Stimulated activated CD4-positive, alpha-beta T cell treated with anti-CD3 and anti-CD28 coated beads, Interleukin-2, amount 100 ng/mL, for 24 hours (primary cell): ENCODE measurements around the gene TM7SF2.
"Not testable (repeated sequence)": the region's sequence is repeated elsewhere in the genome, so short reads cannot be mapped to it uniquely, and the experiment has no call there.

Source experiments
- DNase-seq, 2 donors: peaks; one replicate each; pipeline ENCODE4 v3.0.0-alpha.2; 2020

The TM7SF2 gene

DNA sequence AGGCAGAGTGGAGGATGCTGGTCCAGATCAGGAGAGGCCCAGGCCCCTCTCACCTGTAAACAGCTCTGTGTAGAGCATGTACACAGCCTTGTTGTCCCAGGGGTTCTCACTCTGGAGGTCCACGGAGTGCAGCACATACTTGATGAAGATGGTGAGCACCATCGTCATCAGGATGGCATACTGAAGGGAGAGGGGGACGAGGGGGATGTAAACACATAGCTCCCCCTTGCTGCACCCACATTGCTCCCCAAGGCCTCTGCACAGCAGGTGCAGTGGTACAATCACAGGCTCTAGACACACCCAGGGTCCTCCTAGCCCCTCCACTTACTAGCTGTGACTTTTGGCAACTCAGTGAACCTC, 19.7 kb downstream of the TM7SF2 start:
- DNase-seq: no peak

DNA sequence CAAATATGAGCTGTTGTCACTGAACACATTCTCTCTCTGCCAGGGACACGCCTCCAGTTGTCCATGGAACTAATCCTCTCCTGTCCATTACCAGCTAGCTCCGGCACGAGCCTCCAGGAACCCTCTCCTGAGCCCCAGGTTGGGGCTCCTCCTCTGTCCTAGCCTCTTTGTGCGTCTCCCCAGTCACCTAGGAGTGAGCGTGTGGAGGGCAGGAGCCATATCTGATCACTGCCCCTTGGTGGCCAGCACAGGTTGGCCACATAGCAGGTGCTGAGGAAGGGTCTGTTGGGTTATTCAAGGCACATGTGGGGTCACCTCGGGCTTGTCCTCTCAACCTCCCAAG, 20.2 kb downstream of the TM7SF2 start:
- no peak for DNase-seq

GRCh38 chr11:65132238-65132987, 20.7 kb downstream of the TM7SF2 start:
- DNase-seq: no peak

- peak; percentile 68 to 79 for DNase-seq
Measured at GRCh38 chr11:65132988-65133700, 21.5 kb downstream of the TM7SF2 start.

DNA sequence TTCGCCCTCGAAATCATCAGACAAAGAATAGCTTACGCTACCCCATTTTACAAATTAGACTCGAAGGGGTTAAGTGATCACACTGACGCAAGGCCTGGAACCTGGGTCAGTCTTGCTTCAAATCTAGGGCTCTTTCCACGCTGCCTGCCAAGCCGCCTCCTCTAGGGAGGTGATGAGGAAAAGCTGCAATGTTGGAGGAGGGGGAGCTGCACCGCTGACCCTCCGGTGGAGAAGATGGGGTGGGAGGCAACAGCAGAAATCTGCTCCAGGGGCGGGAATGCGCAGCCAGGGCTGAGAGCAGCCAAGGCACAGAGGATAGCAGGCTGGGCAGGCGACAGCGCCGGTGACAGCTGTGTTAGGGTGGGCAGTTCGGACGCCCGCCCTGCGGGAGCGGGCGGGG, 22.1 kb downstream of the TM7SF2 start:
- DNase-seq: peak in 1 of 2 donors; percentile 28

- peak; percentile 92 to 94 for DNase-seq
Measured at GRCh38 chr11:65134240-65134951, 22.7 kb downstream of the TM7SF2 start, which contains the start of gene SYVN1. Gene SYVN1 (minus strand): TSS chr11:65134519. CDS start chr11:65133601, 918 bp downstream.

GRCh38 chr11:65134952-65135632, 23.4 kb downstream of the TM7SF2 start:
- peak; percentile 77 to 83 for DNase-seq

DNA sequence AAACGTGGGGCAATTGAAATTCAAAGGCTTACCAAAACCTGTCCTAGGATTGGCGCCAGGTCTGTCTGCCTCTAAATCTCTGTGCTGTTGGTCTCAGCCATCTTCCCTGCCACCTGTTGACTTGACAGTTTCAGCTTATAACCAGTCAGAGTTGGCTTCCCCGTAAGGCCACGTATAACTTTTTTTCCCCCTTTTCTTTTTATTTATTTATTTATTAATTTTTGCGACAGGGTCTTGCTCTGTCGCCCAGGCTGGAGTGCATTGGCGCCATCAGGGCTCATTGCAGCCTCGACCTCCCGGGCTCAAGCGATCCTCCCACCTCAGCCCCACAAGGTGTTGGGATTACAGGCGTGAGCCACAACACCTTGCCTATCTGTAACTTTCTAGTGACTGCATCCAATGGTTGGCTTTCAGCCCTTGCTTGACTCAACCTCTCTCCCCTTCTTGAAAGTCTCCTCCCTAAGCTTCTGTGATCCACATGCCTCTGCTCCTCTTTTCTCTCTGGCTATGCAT, 24.0 kb downstream of the TM7SF2 start:
- no peak for DNase-seq

DNA sequence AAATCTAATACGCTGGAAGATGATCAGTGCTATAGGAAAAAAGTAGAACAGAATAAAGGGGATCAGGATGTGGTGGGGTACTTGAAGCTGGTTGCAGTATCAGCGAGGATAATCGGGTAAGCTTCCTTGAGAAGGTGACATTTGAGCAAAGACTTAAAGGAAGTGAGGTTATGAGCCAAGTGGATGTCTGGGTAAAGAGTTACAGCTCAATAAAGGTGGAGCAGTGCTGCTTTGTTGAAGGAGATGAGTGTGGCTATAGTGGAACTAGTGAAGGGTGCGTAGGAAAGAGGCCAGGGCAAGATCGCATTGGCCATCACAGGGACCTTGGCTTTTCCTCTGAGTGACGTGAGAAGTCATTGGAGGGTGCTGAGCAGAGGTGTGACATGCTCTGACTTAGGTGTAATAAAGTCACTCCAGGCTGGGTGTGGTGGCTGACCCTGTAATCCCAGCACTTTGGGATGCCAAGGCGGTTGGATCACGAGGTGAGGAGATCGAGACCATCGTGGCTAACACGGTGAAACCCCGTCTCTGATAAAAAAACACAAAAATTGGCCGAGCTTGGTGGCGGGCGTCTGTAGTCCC, 24.9 kb downstream of the TM7SF2 start:
- no peak for DNase-seq

DNA sequence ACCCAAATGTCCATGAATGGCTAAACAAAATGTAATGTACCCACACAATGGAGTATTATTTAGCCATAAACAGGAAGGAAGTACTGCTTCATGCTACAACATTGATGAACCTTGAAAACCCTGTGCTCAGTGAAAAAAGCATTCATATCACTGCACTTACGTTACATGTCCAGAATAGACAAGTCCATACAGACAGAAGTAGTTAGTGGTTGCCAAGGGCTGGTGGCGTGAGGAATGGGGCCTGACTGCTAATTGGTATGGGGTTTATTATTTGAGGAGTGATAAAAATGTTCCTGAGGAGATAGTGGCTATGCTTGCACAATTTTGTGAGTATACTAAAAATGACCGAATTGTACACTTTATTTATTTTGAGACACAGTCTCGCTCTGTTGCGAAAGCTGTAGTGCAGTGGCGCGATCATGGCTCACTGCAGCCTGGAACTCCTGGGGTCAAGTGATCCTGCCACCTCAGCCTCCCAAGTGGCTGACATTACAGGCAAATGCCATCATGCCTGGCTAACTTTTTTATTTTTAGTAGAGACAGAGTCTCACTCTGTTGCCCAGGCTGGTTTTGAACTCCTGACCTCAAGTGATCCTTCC, 30.3 kb downstream of the TM7SF2 start:
- no peak for DNase-seq

- no peak for DNase-seq
Measured at GRCh38 chr11:65147352-65148075, 35.8 kb downstream of the TM7SF2 start.

GRCh38 chr11:65148657-65149056, 37.0 kb downstream of the TM7SF2 start:
- DNase-seq: no peak

DNA sequence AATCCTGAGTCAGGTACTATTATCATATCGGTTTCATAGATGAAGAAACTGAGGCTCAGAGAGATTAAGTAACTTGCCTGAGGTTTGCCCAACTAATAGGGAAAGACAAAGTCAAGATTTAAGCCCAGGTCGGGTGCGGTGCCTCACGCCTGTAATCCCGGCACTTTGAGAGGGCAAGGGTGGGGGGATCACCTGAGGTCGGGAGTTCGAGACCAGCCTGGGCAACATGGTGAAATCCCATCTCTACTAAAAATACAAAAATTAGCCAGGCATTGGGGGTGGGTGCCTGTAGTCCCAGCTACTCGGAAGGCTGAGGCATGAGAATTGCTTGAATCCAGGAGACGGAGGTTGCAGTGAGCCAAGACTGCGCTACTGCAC, 38.4 kb downstream of the TM7SF2 start:
- DNase-seq: not testable (repeated sequence)

DNA sequence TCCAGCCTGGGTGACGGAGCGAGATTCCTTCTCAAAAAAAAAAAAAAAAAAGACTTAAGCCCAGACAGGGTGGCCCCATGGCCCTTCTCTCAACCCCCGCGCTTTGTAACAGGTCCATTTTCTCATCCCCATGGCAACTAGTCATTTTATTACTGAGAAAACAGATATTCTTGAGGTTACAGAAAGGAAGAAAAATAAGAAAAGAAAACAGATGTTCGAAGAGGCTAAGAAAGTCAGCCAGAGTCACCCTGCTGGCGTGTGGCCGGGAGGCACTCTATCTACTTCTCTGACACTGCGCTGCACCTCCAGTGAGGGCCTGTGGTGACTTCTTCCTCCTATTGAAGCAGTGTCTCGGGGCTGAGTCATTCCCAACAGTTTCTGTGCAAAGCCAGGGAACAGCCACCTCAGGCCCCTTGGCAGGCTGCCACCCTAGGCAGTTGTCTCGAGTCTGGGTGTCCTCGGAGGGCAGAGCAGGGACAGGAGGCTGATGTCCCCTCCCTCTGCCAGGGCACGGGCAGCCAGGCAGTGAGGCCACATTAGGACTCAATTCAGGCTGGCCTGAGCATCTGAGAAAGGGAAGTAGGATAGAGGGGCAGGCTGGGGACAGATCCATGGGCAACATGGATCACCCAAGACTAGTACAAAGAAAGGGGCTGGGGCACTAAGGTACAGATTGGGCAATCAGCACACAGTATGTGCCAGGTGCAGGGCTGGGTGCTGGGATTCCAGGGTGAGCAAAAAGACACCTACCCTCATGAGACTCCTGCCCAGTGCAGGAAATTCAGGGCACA, 39.0 kb downstream of the TM7SF2 start:
- peak in 1 of 2 donors; percentile 41 for DNase-seq

DNA sequence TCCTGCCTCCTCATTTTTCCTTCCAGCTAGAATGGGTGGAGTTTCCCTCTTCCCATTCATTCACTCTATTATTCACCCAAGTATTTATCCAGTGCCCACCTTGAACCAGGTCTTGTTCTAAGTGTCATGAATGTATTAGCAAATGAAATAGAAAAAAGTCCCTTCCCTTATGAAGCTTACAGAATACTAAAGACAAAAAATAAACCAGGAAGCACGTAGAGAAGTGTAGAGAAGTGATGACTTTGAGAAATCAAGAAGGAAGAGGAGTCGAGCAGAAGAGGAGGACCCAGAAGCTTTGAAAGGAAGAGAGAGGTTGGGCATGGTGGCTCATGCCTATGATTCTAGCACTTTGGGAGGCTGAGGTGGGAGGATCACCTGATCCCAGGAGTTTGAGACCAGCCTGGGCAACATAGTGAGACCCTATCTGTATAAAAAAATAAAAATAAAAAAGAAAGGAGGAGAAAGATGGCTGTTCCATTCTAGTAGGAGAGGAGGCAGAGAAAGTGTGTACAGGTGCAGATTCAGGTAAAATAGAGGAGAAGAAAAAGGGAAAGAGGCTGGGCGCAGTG, 39.7 kb downstream of the TM7SF2 start:
- DNase-seq: no peak

DNA sequence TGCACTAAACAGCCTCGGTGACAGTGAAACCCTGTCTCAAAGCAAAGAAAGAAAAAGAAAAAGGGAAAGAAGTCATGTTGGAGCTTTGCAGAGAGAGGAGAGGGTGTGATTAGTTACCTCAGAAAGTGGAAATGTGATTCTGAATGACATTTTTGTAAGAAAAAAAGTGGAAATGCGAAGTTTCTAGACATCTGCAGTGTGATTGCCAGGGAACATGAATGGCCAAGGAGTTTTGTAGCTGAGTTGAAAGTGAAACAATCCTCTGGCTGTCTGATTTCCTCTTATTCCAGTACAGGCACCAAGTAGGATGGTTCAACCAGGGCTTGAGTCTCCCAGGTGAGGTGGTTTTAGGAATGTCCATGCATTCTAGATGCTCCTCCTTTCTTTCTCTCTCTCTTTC, 40.5 kb downstream of the TM7SF2 start:
- no peak for DNase-seq

- no peak for DNase-seq
Measured at GRCh38 chr11:65156256-65156655, 44.6 kb downstream of the TM7SF2 start.

DNA sequence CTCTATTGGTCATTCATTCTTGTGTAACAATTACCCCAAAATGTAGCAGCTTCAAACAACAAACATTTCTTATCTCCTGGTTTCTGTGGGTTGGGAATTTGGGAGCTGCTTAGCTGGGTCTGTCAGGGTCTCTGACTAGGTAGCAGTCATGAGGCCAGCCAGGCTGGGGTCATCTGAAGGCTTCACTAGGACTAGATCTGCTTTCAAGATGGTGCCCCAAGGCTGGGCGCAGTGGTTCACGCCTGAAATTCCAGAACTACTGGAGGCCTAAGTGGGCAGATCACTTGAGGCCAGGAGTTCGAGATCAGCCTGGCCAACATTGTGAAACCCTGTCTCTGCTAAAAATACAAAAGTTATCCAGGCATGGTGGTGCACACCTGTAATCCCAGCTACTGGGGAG, 45.3 kb downstream of the TM7SF2 start:
- DNase-seq: no peak

DNA sequence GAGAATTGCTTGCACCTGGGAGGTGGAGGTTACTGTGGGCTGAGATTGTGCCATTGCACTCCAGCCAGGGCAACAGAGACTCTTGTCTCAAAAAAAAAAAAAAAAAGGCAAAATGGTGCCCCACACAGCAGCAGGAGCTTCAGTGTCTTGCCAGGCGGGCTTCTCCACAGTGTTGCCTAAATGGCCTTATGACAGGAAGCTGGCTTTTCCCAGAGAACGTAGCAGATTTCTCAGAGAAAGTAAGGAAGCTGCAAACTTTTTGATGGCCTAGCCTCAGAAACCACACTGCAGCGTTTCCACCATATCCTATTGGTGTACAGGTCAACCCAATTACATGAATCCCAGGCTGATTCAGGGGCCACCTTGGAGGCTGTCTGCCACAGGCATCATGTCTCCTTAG, 45.7 kb downstream of the TM7SF2 start:
- no peak for DNase-seq

DNA sequence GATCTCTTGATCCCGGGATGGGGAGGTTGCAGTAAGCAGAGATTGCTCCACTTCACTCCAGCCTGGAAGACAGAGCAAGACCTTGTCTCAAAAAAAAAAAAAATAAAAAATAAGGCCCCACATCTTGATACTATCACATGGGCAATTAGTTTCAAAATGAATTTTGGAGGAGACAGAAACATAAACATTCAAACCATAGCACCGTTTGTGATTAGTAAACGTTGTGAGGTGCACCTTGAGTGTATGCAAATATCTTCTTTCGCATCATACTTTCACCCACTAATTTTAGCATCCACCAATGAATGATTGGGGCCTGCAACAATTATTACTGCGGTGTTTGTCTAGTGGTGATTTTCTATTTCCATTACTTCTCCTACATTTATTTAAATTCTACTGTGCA, 47.3 kb downstream of the TM7SF2 start:
- no peak for DNase-seq
